GM19372 (cell line): ENCODE data around the gene CLEC1B.
"Not testable (repeated sequence)": the region's sequence is repeated elsewhere in the genome, so short reads cannot be mapped to it uniquely, and the experiment has no call there.

Experiments
- ATAC-seq: cut with Tn5 transposase; IDR thresholded peaks from one replicate; pipeline ENCODE4 v1.9.1; 2021; ENCODE audit warnings: mild to moderate bottlenecking, low read depth, moderate library complexity; ENCODE audit not compliant: unreplicated experiment

Gene CLEC1B

GRCh38 chr12:9975614-9976013 is 23.3 kb downstream of the CLEC1B start:
- no peak for ATAC-seq

- ATAC-seq: not testable (repeated sequence)
Observed at GRCh38 chr12:9974731-9975130, 24.2 kb downstream of the CLEC1B start.

GRCh38 chr12:9973949-9974348 is 25.0 kb downstream of the CLEC1B start:
- ATAC-seq: no peak

GRCh38 chr12:9971181-9971580 is 27.7 kb downstream of the CLEC1B start, which contains the start of gene CLEC12A:
CLEC12A (plus strand) TSS chr12:9971409; CDS start chr12:9971597, 188 bp downstream.
- no peak for ATAC-seq

GRCh38 chr12:9969673-9970072 is 29.2 kb downstream of the CLEC1B start:
- no peak for ATAC-seq

GRCh38 chr12:9961901-9962300 is 37.0 kb downstream of the CLEC1B start:
- ATAC-seq: no peak

GRCh38 chr12:9961106-9961505 is 37.8 kb downstream of the CLEC1B start:
- no peak for ATAC-seq

- no peak for ATAC-seq
Observed at GRCh38 chr12:9960590-9960989, 38.3 kb downstream of the CLEC1B start.

- no peak for ATAC-seq
Observed at GRCh38 chr12:9957834-9958233, 41.1 kb downstream of the CLEC1B start.

GRCh38 chr12:9952954-9953729 is 45.8 kb downstream of the CLEC1B start:
- not testable (repeated sequence) for ATAC-seq

GRCh38 chr12:9951026-9951675 is 47.8 kb downstream of the CLEC1B start:
- ATAC-seq: no peak

- peak; percentile 95 for ATAC-seq
Observed at GRCh38 chr12:9948606-9949296, 50.2 kb downstream of the CLEC1B start.

GRCh38 chr12:9947674-9948073 is 51.2 kb downstream of the CLEC1B start:
- ATAC-seq: no peak

- ATAC-seq: no peak
Observed at GRCh38 chr12:9944391-9944790, 54.5 kb downstream of the CLEC1B start.

- ATAC-seq: no peak
Observed at GRCh38 chr12:9943240-9943639, 55.7 kb downstream of the CLEC1B start.
